H7 (cell line): ENCODE measurements around the gene GPSM1. TPM values are rescaled to one million over a fixed set of nuclear protein-coding genes. Genes with fewer than 3 reads are reported as not detected.
"Not testable (repeated sequence)": the region's sequence is repeated elsewhere in the genome, so short reads cannot be mapped to it uniquely, and the experiment has no call there.

Experiments used
- DNase-seq: peaks from one replicate; pipeline ENCODE4 v3.0.0; 2012
- H3K27me3 ChIP-seq: 2 replicates; pipeline ENCODE4 v1.6.0; 2011; ENCODE audit warnings: mild to moderate bottlenecking, low read length; ENCODE audit not compliant: control insufficient read depth, insufficient read depth
- H3K36me3 ChIP-seq: replicated peaks from 2 replicates; pipeline ENCODE4 v1.5.1; 2011; ENCODE audit warnings: low read length; ENCODE audit not compliant: control insufficient read depth, insufficient read depth
- H3K4me3 ChIP-seq: 2 replicates; pipeline ENCODE4 v1.5.1; 2011; ENCODE audit warnings: low read depth, mild to moderate bottlenecking, control low read depth, low read length, moderate library complexity; ENCODE audit not compliant: insufficient read depth
- total RNA-seq: library from RNA; depleted of rRNA; stranded (reverse); fragments of >200 nt; shearing (Covaris generic); gene quantifications from 2 replicates; pipeline ENCODE4 v1.2.3, GENCODE V29; 2014

The GPSM1 gene
- total RNA-seq, 1 experiment from 2014 or later = 22.2 TPM

DNA sequence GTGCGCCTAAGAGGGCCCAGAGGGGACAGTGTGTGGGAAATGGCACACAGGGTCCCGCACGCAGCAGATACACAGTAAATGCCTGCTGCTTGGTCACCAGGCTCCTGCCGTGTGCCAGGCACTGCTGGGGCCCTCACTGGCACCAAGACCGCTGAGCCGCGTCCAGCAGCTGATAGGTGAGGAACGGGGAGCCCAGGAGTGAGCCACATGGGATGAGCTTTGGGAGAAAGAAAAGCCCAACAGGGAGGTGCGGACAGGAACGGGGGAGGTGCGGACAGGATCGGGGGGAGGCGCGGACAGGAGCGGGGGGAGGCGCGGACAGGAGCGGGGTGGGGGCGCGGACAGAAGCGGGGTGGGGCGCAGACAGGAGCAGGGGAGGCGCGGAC is 16.5 kb downstream of the GPSM1 start:
- no peaks in the 10 kb centered on the region for H3K27me3 ChIP-seq
- no peaks in the 10 kb centered on the region for H3K36me3 ChIP-seq
- no peak for DNase-seq
- H3K4me3 ChIP-seq = no peak overlapping the region

DNA sequence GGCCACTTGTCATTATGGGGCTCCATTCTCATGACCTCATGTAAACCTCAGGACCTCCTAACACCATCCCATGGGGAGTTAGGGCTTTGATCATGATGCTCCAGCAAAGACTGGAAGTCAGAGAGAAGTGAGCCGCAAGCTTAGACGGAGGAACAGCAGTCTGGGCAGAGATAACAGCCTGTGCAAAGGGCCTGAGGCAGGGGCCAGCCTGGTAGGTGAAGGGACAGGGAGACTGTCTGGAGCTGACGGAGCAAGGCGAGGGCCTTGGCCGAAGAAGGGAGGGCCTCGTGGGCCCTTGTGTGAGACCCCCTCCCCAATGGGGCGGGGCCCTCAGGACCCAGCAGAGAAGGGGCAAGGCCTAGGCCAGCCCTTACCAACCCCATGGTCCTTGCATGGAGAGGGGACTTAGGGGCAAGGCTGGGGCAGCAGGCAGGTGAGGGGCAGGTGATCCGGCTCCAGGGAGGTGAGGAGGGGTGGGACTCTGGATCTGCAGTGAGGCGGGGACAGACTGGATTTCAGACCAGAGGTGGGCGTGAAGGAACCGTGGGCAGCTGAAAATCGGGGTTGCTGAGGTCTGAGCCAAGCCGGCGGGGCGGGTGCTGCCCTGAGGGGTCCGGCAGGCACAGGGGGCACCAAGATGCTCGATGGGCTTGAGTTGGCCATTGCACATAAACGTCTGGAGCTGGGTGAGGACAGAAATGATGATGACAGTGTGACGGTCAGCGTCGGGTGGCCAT is 17.4 kb downstream of the GPSM1 start:
- Histone ChIP-seq H3K36me3 (no peaks in the 10 kb centered on the region), H3K27me3 (no peaks in the 10 kb centered on the region), H3K4me3 (no peak overlapping the region)
- no peak for DNase-seq

DNA sequence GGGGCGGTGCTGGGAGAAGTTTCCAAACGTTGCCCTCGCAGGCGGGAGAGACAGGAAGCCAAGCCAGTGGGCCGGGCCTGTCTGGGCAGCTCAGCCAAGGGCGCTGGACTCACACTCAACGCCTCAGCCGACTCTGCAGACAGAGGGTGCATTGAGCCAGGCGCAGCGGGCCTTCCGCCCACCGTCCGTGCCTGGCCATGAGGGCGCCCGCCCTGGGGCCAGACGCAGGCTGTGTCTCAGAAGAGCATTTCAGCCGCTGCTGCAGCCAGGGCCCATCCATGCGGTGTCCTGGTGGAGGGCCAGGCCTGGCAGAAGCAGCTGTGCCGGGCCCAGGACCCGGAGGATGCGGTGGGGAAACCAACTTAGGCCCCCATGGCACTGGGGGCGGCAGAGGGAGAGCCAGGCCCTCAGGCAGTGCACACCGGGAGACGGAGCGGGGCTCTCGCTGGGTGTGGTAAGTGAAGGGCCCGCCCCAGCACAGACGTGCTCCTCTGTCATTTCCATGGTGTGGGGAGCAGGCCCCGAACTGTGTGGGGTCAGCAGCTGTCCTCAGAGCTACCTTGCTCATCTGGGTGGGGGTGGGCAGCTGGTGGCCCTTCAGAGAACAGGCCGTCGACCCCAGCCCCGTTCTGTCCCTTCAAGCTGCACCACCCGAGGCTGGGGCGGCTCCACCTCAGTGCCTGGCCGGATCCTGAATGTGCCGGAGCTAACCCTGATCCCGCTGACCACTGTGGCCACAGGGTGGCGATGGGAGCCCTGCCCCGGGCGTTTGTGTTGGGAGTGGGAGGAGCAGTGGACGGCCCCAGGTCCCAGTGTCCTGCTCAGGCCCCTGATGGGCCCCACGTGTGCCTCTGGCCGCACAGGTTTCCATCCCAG is 18.2 kb downstream of the GPSM1 start:
- Histone ChIP-seq H3K4me3 (no peak overlapping the region), H3K36me3 (no peaks in the 10 kb centered on the region), H3K27me3 (no peaks in the 10 kb centered on the region)
- peak; percentile 91 for DNase-seq

DNA sequence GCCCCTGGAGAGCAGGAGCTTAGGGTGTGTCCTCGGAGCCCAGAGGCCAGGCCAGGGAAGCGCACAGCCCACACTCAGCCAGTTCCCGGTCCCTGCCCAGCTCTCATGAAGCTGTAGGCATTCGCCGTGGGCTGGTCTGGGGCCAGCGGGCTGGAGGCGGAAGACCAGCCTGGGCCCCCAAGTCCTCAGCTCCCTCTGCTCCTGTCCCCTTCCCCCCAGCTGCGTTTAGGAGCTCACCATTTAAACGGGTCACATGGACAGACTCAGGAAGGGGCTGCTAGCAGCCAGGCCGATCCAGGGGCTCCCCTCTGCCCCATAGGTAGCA is 18.8 kb downstream of the GPSM1 start:
- DNase-seq = no peak
- H3K36me3 ChIP-seq = no peaks in the 10 kb centered on the region
- no peak overlapping the region for H3K4me3 ChIP-seq

DNA sequence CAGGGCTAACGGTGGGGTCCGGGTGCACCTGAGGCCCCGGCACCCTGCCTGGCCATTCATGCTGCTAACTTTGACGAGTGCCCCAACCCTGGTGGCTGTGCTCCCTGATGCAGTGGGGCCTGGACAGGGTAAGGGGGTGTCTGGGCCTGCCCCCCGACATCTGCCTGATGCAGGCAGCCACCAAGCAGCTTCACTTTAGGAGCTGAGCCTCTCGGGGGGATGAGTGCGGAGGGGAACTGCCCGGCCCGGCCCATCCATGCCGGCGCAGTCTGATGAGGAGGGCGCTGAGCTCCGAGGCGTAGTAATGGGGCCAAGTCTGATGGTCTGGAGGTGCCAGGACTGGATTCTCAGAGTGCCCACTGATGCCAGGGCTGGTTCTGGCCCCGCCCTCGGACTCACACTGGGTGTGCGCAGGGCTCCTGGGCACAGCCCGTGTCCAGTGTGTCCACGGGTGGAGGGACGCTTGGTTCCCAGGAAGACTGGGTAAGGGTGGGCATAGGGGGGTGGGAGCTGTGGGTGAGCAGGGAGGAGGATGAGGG is 19.7 kb downstream of the GPSM1 start:
- no peaks in the 10 kb centered on the region for H3K27me3 ChIP-seq
- DNase-seq = no peak
- H3K4me3 ChIP-seq = no peak overlapping the region
- no peaks in the 10 kb centered on the region for H3K36me3 ChIP-seq

More for the DNA sequence above, 18.8 kb downstream of the GPSM1 start:
- no peaks in the 10 kb centered on the region for H3K27me3 ChIP-seq

DNA sequence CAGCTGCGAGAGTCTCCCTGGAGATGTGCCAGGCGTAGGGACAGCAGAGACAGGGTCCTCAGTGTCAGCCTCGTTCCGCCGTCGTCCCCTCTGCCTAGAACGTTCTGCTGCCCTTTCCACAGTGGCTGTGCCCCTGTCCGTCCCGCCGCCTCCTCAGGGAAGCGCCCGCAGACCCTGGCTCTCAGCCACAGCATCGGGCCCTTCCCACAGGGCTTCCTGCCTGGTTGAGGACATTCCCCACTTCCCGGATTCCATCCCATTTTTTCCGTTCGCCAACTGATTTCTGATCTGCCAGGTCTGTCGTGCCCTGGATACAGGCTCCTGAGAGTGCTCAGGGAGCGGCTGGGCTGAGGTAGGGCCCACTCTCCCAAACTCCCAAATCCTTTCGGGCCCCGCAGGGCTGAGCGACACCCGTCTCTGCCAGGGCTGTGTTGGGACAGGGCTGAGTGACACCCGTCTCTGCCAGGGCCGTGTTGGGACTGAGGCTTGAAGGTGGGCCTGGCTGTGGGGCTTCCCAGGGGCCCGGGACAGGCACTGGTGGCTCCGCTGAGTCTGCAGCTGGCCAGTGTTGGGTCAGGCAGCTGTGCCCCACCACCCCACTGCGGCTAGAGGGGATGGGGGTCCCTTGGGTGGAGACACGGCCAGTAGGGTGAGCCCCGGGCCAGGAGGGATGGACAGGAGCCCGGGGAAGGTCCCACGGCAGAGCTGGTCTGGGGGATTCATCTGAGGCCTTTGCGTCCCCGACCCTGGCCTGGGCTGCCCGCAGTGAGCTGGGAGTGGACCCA is 20.3 kb downstream of the GPSM1 start:
- no peak overlapping the region for H3K4me3 ChIP-seq
- no peak for DNase-seq
- no peaks in the 10 kb centered on the region for H3K36me3 ChIP-seq
- no peaks in the 10 kb centered on the region for H3K27me3 ChIP-seq

DNA sequence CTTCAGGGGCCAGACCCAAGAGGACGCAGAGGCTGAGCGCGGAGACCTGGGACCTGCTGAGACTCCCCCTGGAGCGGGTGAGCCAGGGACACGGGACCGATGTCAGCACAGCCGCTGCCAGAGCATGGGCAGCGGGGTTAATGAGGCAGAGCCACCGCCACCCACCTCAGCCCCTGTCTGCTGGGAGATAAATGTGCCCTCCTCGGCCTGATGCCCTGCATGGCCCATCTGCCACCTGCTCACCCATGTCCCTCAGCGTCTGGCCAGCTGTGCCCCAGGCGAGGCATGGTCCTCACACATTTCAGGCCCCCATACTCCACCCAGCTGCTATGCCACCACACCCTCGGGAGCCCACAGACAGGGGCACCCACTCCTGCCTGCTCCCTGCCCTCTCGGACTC is 21.4 kb downstream of the GPSM1 start:
- Histone ChIP-seq H3K27me3 (no peaks in the 10 kb centered on the region), H3K36me3 (no peaks in the 10 kb centered on the region), H3K4me3 (no peak overlapping the region)
- no peak for DNase-seq

DNA sequence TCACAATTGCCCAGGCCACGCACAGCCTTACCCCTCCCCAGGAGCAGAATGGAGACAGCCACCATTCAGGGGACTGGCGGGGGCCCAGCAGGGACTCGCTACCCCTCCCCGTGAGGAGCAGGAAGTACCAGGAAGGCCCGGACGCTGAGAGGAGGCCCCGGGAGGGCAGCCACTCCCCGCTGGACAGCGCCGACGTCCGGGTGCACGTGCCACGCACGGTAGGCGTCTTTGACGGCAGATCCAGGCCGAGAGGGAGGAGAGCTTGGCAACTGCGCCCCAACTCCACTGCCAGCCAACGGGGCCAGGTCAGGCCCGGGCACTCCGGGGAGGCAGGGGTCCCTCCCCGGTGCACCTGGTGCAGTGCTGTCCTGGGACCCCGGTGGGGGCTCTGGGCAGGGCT is 22.2 kb downstream of the GPSM1 start:
- DNase-seq = no peak
- no peaks in the 10 kb centered on the region for H3K27me3 ChIP-seq
- no peaks in the 10 kb centered on the region for H3K36me3 ChIP-seq
- no peak overlapping the region for H3K4me3 ChIP-seq

DNA sequence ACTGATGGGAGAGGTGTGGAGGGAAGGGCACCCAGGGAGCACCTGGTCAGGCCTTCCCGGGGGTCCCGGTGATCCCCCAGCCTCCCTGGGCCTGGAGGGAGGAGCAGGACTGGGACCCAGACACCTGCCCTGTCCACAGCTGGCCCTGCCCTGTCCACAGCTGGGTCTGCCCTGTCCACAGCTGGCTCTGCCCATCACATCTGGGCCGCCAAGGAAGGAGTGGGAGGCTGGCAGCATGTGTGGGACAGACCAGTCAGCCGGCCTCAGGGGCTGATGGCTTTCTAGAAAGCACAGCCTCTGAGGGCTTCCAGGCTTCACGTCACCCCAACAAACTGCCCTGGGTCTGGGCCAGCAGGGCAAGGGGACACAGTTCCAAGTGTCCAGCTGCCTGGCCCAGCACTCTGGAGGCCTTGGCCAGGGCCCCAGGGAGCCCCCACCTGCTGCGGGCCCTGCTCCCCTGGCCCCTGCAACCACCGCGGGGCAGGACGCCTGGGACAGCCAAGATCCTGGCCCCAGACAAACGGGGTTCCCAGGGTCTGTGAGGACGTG is 24.0 kb downstream of the GPSM1 start:
- H3K27me3 ChIP-seq = no peaks in the 10 kb centered on the region
- no peak for DNase-seq
- no peaks in the 10 kb centered on the region for H3K36me3 ChIP-seq
- no peak overlapping the region for H3K4me3 ChIP-seq

DNA sequence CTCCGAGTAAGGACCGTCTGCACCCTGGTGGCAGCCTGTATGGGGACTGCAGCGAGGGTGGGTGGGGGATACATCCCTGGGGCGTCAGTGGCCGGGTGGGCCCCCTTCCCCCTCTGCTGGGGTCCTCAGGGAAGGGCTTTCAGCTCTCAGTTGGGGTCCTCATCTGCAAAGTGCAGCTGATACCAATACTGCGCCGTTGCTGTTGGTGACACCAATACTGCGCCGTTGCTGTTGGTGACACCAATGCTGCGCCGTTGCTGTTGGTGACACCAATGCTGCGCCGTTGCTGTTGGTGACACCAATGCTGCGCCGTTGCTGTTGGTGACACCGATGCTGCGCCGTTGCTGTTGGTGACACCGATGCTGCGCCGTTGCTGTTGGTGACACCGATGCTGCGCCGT is 24.5 kb downstream of the GPSM1 start:
- not testable (repeated sequence) for DNase-seq, H3K36me3 ChIP-seq, H3K27me3 ChIP-seq, H3K4me3 ChIP-seq

DNA sequence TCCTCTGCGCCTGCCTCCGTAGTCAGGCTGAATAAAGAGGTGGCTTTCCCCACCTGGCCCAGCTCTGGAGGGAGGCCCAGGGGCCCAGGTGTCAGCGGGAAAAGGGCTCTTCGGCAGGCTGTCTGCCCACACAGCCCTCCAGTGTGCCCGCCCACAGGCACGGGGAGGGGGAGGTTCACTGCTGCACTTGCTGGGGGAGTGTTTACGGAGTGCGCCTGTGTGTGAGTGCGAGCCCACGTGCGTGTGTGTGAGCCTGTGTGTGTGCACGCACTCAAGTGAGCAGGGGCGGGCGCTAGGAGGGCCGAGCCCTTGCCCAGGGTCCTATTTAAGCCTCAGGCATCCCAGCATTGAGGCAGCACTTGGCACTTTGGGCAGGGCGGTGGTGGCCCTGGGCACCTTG is 25.3 kb downstream of the GPSM1 start:
- no peaks in the 10 kb centered on the region for H3K27me3 ChIP-seq

DNA sequence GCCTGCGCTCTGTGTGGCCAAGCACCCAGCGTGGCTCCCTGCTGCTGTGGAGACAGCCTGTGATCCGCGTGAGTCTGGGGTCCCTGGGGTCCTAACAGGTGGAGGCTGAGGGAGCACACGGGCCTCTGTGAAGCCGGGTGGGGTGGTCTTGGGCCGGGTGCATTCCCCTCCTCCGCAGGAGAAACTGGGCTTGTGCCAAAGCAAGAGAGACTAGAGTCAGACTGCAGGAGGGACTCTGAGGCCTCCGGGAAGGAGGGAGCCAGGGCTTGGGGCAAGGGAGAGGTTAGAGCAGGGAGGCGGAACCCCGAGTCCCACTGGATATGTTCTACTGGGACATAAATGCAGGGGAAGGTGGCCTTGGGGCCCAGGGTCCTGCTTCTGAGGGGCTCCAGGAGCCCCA is 25.7 kb downstream of the GPSM1 start:
- H3K4me3 ChIP-seq = no peak overlapping the region

More for the DNA sequence above, 25.3 kb downstream of the GPSM1 start:
- DNase-seq = peak; percentile 81
- Histone ChIP-seq H3K36me3 (no peaks in the 10 kb centered on the region), H3K4me3 (no peak overlapping the region)

DNA sequence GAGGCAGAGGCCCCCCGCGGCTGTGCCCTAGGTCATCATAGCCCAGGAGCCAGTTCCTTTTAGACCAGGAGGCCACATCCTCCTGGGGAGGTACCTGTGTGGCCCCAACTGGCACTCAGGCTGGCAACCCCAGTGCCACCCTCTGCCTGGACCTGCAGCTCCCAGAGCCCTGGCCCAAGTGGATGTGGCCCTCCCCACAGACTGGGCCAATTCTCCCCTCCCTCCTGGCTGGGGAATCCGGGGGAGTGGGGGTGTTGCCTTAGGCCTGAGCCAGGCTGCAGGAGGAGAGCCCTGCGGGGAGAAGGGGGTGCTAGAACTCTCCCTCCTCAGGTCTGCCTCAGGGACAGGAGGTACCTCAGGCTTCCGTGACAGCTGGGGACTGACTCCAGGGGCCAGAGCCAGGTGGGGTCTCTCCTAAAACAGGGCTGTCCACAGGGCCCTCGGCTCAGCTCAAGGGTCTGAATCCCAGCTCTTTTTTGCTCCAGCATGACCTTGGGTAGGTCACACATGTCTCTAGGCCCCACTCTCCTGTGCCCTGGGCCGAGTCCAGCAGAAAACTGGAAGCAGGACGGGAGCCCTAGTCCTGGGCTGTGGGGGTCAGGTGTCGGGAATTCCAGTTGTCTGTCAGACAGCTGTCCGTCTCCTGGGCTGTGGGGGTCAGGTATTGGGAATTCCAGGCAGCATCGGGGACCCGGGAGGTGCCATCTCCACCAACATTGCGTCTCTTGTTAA is 26.6 kb downstream of the GPSM1 start:
- no peak for DNase-seq
- Histone ChIP-seq H3K27me3 (no peaks in the 10 kb centered on the region), H3K36me3 (no peaks in the 10 kb centered on the region), H3K4me3 (no peak overlapping the region)

More for the DNA sequence above, 25.7 kb downstream of the GPSM1 start:
- H3K27me3 ChIP-seq = no peaks in the 10 kb centered on the region
- no peaks in the 10 kb centered on the region for H3K36me3 ChIP-seq
- DNase-seq = no peak

DNA sequence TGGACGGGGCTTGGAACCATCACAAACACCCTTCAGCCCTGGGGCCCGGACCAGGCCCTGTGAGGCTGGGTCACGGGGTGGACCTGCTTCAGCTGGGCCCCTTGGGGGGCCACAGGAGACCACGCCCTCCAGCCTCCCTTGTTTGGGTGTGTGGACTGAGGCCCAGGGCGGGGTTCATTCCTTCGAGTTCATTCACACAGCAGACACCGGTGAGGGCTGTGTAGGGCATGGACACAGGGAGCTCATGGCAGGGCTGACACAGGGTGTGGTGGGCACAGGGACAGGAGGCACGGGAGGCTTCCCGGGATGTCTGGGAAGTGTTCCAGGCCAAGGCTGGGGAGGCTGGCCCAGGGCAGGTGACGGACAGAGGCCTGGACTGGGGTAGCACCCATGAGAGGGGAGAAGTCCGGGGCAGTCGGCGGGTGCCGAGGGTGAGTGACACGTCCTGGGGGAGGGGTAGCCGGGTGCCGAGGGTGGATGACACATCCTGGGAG is 27.3 kb downstream of the GPSM1 start:
- no peaks in the 10 kb centered on the region for H3K27me3 ChIP-seq
- peak; percentile 66 for DNase-seq
- no peaks in the 10 kb centered on the region for H3K36me3 ChIP-seq
- H3K4me3 ChIP-seq = no peak overlapping the region
